ENCODE measurements around the gene CT83.

GRCh38 chrX:116413273-116413672 is 49.5 kb downstream of the CT83 start:
- TF ChIP-seq CTCF (IDR thresholded peaks at IDR 0.05) = no peak
- no peak for TF ChIP-seq POLR2A (IDR thresholded peaks at IDR 0.05)

Data from uterus (tissue), 2 donors.